GM18858 (cell line): Measurements from ENCODE around the gene CLIC4.
"Not testable (repeated sequence)": the region's sequence is repeated elsewhere in the genome, so short reads cannot be mapped to it uniquely, and the experiment has no call there.

Experiments used
- ATAC-seq: cut with Tn5 transposase; IDR thresholded peaks from one replicate; pipeline ENCODE4 v1.9.1; 2021; ENCODE audit not compliant: unreplicated experiment

CLIC4 gene

GRCh38 chr1:24806588-24806987 is 61.3 kb downstream of the CLIC4 start:
- ATAC-seq = no peak

GRCh38 chr1:24811494-24811893 is 66.2 kb downstream of the CLIC4 start:
- not testable (repeated sequence) for ATAC-seq

- ATAC-seq = not testable (repeated sequence)
These were observed 75.0 kb downstream of the CLIC4 start for GRCh38 chr1:24820221-24820620.

GRCh38 chr1:24822887-24823286 is 77.6 kb downstream of the CLIC4 start:
- no peak for ATAC-seq

GRCh38 chr1:24823486-24823885 is 78.2 kb downstream of the CLIC4 start:
- not testable (repeated sequence) for ATAC-seq

- ATAC-seq = no peak
These were observed 79.9 kb downstream of the CLIC4 start for GRCh38 chr1:24825174-24825573.

- ATAC-seq = no peak
These were observed 81.3 kb downstream of the CLIC4 start for GRCh38 chr1:24826510-24826909.

- no peak for ATAC-seq
These were observed 82.3 kb downstream of the CLIC4 start for GRCh38 chr1:24827379-24828135.

GRCh38 chr1:24828183-24828886 is 83.1 kb downstream of the CLIC4 start:
- ATAC-seq = no peak

- ATAC-seq = no peak
These were observed 83.6 kb downstream of the CLIC4 start for GRCh38 chr1:24828887-24829192.

GRCh38 chr1:24830680-24831272 is 85.5 kb downstream of the CLIC4 start:
- no peak for ATAC-seq

GRCh38 chr1:24841593-24841992 is 96.3 kb downstream of the CLIC4 start:
- no peak for ATAC-seq

GRCh38 chr1:24846671-24847070 is 101.4 kb downstream of the CLIC4 start:
- no peak for ATAC-seq

GRCh38 chr1:24847995-24848881 is 103.0 kb downstream of the CLIC4 start:
- peak; percentile 75 for ATAC-seq

GRCh38 chr1:24849672-24850295 is 104.5 kb downstream of the CLIC4 start:
- ATAC-seq = no peak

- no peak for ATAC-seq
These were observed 105.2 kb downstream of the CLIC4 start for GRCh38 chr1:24850328-24850920.

- no peak for ATAC-seq
These were observed 108.4 kb downstream of the CLIC4 start for GRCh38 chr1:24853649-24854048.

GRCh38 chr1:24855474-24855873 is 110.2 kb downstream of the CLIC4 start:
- ATAC-seq = no peak

- ATAC-seq = no peak
These were observed 111.7 kb downstream of the CLIC4 start for GRCh38 chr1:24856787-24857506.
